ENCODE results near the gene DDX46.

The DDX46 gene

GRCh38 chr5:134874831-134875655, 116.5 kb downstream of the DDX46 start:
- H4K12ac ChIP-seq (ENCODE audit: low read depth, low read length) = peak overlapping the region; percentile 70
- peak overlapping the region; percentile 94 for H4K8ac ChIP-seq (ENCODE audit: low read depth, low read length)
- peak overlapping the region; percentile 83 for H3K4me3 ChIP-seq (ENCODE audit: low read depth, low read length)
- H3K4me2 ChIP-seq (ENCODE audit: low read length) = peak overlapping the region; percentile 56
- peak overlapping the region; percentile 76 for H2AFZ ChIP-seq (ENCODE audit: insufficient read depth, low read length, poor library complexity)
- peaks cover 5% of the 10 kb centered on the region for H3K79me2 ChIP-seq (ENCODE audit: control insufficient read depth, insufficient read depth, low read length, poor library complexity)
- H3K9me3 ChIP-seq (ENCODE audit: insufficient read depth, low read depth, low read length) = no peaks in the 10 kb centered on the region
- no peak overlapping the region for H2BK120ac ChIP-seq (ENCODE audit: insufficient read depth, low read length, poor library complexity)
- H3K4ac ChIP-seq (ENCODE audit: low read depth, low read length) = no peak overlapping the region
- WGBS (ENCODE audit: extremely low coverage, insufficient coverage, insufficient read length) = no CpG with 5 or more reads among the region's 20 CpGs
- peak overlapping the region; percentile 5 for H2BK12ac ChIP-seq (ENCODE audit: low read length)
- no peaks in the 10 kb centered on the region for H3K36me3 ChIP-seq (ENCODE audit: control insufficient read depth in 1 of 2, insufficient read depth in 2 of 2, low read length in 2 of 2)
- peaks cover 8% of the 10 kb centered on the region for H3K79me1 ChIP-seq (ENCODE audit: low read length)
- H3K18ac ChIP-seq (ENCODE audit: low read length) = no peak overlapping the region
- no peaks in the 10 kb centered on the region for H3K27me3 ChIP-seq (ENCODE audit: insufficient read depth, low read length)
- H2AK5ac ChIP-seq (ENCODE audit: low read length) = no peak overlapping the region
- H3K27ac ChIP-seq (ENCODE audit: low read depth, low read length) = no peak overlapping the region
- H3K23ac ChIP-seq (ENCODE audit: low read length) = no peak overlapping the region
- H3K4me1 ChIP-seq (ENCODE audit: control insufficient read depth in 1 of 2, insufficient read depth in 2 of 2, low read length in 2 of 2) = peaks cover 5 to 8% of the 10 kb centered on the region in 2 experiments
- DNase-seq = peak; percentile 46 to 62
- H2BK5ac ChIP-seq (ENCODE audit: low read depth, low read length, poor library complexity) = no peak overlapping the region
- peak overlapping the region; percentile 94 for H4K91ac ChIP-seq (ENCODE audit: low read depth, low read length)
- H3K14ac ChIP-seq (ENCODE audit: low read length) = peak overlapping the region; percentile 82
- no peak overlapping the region for H3K9ac ChIP-seq (ENCODE audit: low read length)

GRCh38 chr5:134877159-134877558, 118.6 kb downstream of the DDX46 start:
- H2AK5ac ChIP-seq (ENCODE audit: low read length) = no peak overlapping the region
- H3K36me3 ChIP-seq (ENCODE audit: control insufficient read depth in 1 of 2, insufficient read depth in 2 of 2, low read length in 2 of 2) = no peaks in the 10 kb centered on the region
- no peak overlapping the region for H2BK5ac ChIP-seq (ENCODE audit: low read depth, low read length, poor library complexity)
- no peak overlapping the region for H3K4me3 ChIP-seq (ENCODE audit: low read depth, low read length)
- H3K27me3 ChIP-seq (ENCODE audit: insufficient read depth, low read length) = no peaks in the 10 kb centered on the region
- H2AFZ ChIP-seq (ENCODE audit: insufficient read depth, low read length, poor library complexity) = no peak overlapping the region
- DNase-seq = no peak
- H3K18ac ChIP-seq (ENCODE audit: low read length) = no peak overlapping the region
- no peak overlapping the region for H3K23ac ChIP-seq (ENCODE audit: low read length)
- H4K12ac ChIP-seq (ENCODE audit: low read depth, low read length) = no peak overlapping the region
- H3K4me1 ChIP-seq (ENCODE audit: control insufficient read depth in 1 of 2, insufficient read depth in 2 of 2, low read length in 2 of 2) = peaks cover 5 to 8% of the 10 kb centered on the region in 2 experiments
- H3K9ac ChIP-seq (ENCODE audit: low read length) = no peak overlapping the region
- no peak overlapping the region for H3K27ac ChIP-seq (ENCODE audit: low read depth, low read length)
- no peak overlapping the region for H2BK12ac ChIP-seq (ENCODE audit: low read length)
- H3K14ac ChIP-seq (ENCODE audit: low read length) = no peak overlapping the region
- H4K91ac ChIP-seq (ENCODE audit: low read depth, low read length) = no peak overlapping the region
- H3K79me2 ChIP-seq (ENCODE audit: control insufficient read depth, insufficient read depth, low read length, poor library complexity) = peaks cover 5% of the 10 kb centered on the region
- H3K79me1 ChIP-seq (ENCODE audit: low read length) = peaks cover 8% of the 10 kb centered on the region
- no peak overlapping the region for H4K8ac ChIP-seq (ENCODE audit: low read depth, low read length)
- H3K4me2 ChIP-seq (ENCODE audit: low read length) = no peak overlapping the region
- H2BK120ac ChIP-seq (ENCODE audit: insufficient read depth, low read length, poor library complexity) = no peak overlapping the region
- H3K4ac ChIP-seq (ENCODE audit: low read depth, low read length) = no peak overlapping the region
- H3K9me3 ChIP-seq (ENCODE audit: insufficient read depth, low read depth, low read length) = no peaks in the 10 kb centered on the region

- Histone ChIP-seq H3K27ac (ENCODE audit: low read depth, low read length) (no peak overlapping the region), H3K36me3 (ENCODE audit: control insufficient read depth in 1 of 2, insufficient read depth in 2 of 2, low read length in 2 of 2) (no peaks in the 10 kb centered on the region), H2BK5ac (ENCODE audit: low read depth, low read length, poor library complexity) (no peak overlapping the region), H4K8ac (ENCODE audit: low read depth, low read length) (no peak overlapping the region), H3K18ac (ENCODE audit: low read length) (no peak overlapping the region), H3K4me3 (ENCODE audit: low read depth, low read length) (no peak overlapping the region), H2BK120ac (ENCODE audit: insufficient read depth, low read length, poor library complexity) (no peak overlapping the region), H3K4ac (ENCODE audit: low read depth, low read length) (no peak overlapping the region), H3K9ac (ENCODE audit: low read length) (peak overlapping the region; percentile 38), H3K27me3 (ENCODE audit: insufficient read depth, low read length) (no peaks in the 10 kb centered on the region), H2AK5ac (ENCODE audit: low read length) (no peak overlapping the region), H2BK12ac (ENCODE audit: low read length) (no peak overlapping the region), H4K91ac (ENCODE audit: low read depth, low read length) (no peak overlapping the region), H2AFZ (ENCODE audit: insufficient read depth, low read length, poor library complexity) (no peak overlapping the region), H3K14ac (ENCODE audit: low read length) (no peak overlapping the region), H3K23ac (ENCODE audit: low read length) (no peak overlapping the region), H3K79me2 (ENCODE audit: control insufficient read depth, insufficient read depth, low read length, poor library complexity) (peaks cover 5% of the 10 kb centered on the region), H3K4me1 (ENCODE audit: control insufficient read depth in 1 of 2, insufficient read depth in 2 of 2, low read length in 2 of 2) (peaks cover 5 to 8% of the 10 kb centered on the region in 2 experiments), H4K12ac (ENCODE audit: low read depth, low read length) (no peak overlapping the region), H3K9me3 (ENCODE audit: insufficient read depth, low read depth, low read length) (no peaks in the 10 kb centered on the region), H3K79me1 (ENCODE audit: low read length) (peaks cover 8% of the 10 kb centered on the region), H3K4me2 (ENCODE audit: low read length) (no peak overlapping the region)
- no peak for DNase-seq
- WGBS (ENCODE audit: extremely low coverage, insufficient coverage, insufficient read length) = no CpG with 5 or more reads among the region's 3 CpGs
These were observed 119.8 kb downstream of the DDX46 start for GRCh38 chr5:134878403-134878802.

GRCh38 chr5:134879456-134879855, 120.9 kb downstream of the DDX46 start:
- Histone ChIP-seq H4K12ac (ENCODE audit: low read depth, low read length) (no peak overlapping the region), H2BK120ac (ENCODE audit: insufficient read depth, low read length, poor library complexity) (no peak overlapping the region), H3K4me1 (ENCODE audit: control insufficient read depth in 1 of 2, insufficient read depth in 2 of 2, low read length in 2 of 2) (peaks cover 2 to 4% of the 10 kb centered on the region in 2 experiments), H3K27ac (ENCODE audit: low read depth, low read length) (no peak overlapping the region), H3K9me3 (ENCODE audit: insufficient read depth, low read depth, low read length) (no peaks in the 10 kb centered on the region), H3K79me1 (ENCODE audit: low read length) (peaks cover 2% of the 10 kb centered on the region), H2BK12ac (ENCODE audit: low read length) (no peak overlapping the region), H3K79me2 (ENCODE audit: control insufficient read depth, insufficient read depth, low read length, poor library complexity) (peaks cover 2% of the 10 kb centered on the region), H3K27me3 (ENCODE audit: insufficient read depth, low read length) (no peaks in the 10 kb centered on the region), H3K9ac (ENCODE audit: low read length) (no peak overlapping the region), H2AK5ac (ENCODE audit: low read length) (no peak overlapping the region), H3K14ac (ENCODE audit: low read length) (no peak overlapping the region), H2AFZ (ENCODE audit: insufficient read depth, low read length, poor library complexity) (no peak overlapping the region), H4K91ac (ENCODE audit: low read depth, low read length) (no peak overlapping the region), H3K4me3 (ENCODE audit: low read depth, low read length) (no peak overlapping the region), H4K8ac (ENCODE audit: low read depth, low read length) (no peak overlapping the region), H3K36me3 (ENCODE audit: control insufficient read depth in 1 of 2, insufficient read depth in 2 of 2, low read length in 2 of 2) (no peaks in the 10 kb centered on the region), H2BK5ac (ENCODE audit: low read depth, low read length, poor library complexity) (no peak overlapping the region), H3K18ac (ENCODE audit: low read length) (no peak overlapping the region), H3K4ac (ENCODE audit: low read depth, low read length) (no peak overlapping the region), H3K4me2 (ENCODE audit: low read length) (no peak overlapping the region), H3K23ac (ENCODE audit: low read length) (no peak overlapping the region)
- no peak for DNase-seq
- no CpG with 5 or more reads among the region's 3 CpGs for WGBS (ENCODE audit: extremely low coverage, insufficient coverage, insufficient read length)

Data from trophoblast cell (in vitro differentiated cells and primary cell).